Activated CD4-positive, alpha-beta T cell treated with anti-CD3 and anti-CD28 coated beads, Interleukin-2, Interleukin-4, amounts not matched to agents 100 ng/mL and 50 ng/mL, durations not matched to agents 16 hours and 8 hours (primary cell): ENCODE measurements around the gene CD46.

Experiments
- DNase-seq: peaks from one replicate; pipeline ENCODE4 v3.0.0-alpha.2; 2020; ENCODE audit warnings: low spot score

CD46 gene

DNA sequence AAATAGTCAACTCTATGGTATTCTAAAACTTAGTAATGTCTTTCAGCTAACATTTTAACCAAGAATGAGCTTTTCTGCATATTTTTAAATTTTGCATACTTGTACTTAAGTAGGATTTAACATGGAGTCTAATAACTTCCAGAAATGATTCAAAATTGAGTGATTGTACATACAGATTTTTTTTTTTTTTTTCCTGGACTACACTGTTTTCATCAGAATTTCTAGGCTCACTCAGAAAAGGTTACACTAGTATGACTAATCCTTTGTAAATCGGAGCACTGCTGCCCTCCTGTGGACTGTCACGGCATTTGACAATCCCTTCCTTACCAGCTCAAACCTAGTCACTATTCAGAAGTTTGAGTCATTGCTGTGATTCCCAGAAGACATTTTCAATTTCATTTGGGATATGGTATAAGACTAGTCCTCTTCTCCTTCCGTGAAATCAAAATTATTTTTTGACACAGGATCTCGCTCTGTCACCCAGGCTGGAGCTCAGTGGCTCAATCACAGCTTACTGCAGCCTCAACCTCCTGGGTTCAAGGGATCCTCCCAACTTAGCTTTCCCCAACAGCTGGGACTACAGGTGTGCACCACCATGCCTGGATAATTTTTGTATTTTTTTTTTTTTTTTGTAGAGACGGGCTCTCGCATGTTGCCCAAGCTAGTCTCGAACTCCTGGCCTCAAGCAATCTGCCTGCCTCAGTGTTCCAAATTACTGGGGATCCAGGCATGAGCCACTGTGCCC, 45.5 kb downstream of the CD46 start:
- DNase-seq: peak; percentile 80

DNA sequence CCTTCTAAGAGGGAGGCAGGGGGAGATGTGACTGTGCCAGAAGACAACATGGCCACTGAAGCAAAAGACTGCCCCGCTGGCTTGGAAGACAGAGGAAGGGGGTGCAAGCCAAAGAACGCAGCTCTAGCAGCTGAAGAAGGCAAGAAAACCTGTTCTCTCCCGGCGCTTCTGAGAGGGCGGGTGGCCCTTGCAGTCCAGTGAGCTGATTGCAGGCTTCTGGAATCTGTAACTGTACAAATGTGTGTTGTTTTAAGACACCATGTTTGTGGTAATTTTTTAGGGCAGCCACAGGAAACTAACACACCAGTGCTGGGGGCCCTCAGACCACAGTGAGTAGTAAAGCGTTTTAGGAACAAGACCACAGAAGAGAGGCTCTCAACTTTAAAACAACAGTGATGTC, 47.0 kb downstream of the CD46 start:
- DNase-seq: peak; percentile 24

DNA sequence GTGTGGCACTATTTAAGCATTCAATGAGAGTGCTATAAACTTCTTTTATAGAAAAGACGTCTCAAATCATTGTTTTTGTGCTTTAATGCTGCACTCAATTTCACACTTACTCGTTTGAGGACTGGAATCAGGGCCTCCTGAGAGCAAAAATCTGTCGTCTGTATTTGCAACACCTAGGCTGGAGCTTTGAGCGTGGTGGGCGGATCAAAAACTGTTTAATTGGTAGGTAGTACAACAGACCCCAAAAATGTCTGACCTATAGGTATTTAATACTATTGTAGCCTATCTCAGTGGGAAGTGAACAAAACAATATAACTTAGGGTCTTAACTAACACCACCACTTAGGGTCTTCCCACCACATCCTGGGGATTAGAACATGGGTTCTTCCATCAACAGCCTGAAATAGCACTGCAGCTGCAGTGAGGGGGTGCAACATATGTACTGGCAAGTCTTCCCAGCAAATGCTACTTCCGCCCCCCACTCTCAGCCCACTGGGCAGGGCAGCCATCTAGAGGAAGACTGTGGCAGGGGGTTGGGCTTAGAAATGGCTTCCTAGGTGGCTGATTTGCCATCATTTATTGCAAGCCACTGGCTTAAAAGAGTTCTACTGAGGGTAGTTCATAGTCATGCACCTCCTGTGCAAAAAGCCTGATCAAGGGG, 48.3 kb downstream of the CD46 start:
- no peak for DNase-seq

DNA sequence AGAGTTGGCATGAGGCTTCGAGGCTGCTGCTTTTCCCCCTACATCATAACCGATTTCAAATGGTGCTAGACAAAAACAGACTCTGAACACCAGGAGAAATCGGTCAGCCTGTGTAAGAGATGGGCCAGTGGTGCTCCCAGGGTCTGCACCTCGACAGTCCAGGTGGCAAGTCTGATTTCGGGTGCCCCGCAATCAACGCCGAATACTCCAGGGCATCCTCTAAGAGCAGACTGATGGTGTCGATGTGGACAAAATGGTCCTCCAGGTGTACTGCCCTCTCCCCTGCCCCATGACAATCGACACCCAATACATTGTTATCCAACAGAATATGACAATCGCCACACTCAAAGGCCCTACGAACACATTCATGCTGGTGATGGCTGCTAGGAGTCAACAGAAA, 50.0 kb downstream of the CD46 start:
- no peak for DNase-seq

DNA sequence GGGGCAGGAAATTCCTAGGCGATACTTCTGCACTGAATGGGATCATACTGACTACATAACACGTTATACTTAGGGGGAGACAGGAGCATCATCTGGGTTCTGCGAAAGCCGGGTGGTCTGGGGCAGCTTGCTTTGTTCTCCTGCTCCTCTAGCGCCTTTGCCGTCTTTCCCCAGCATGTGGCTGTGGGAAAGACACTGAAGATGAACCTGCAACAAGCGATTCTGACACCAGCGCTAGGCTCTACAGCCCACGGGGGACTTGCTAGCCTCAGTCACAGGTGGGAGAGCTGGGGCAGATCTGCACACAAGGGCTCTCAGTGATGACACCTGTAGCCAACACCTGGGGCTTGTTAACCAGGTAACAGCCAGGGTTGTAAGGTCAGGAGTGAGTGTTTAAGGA, 51.8 kb downstream of the CD46 start:
- no peak for DNase-seq

DNA sequence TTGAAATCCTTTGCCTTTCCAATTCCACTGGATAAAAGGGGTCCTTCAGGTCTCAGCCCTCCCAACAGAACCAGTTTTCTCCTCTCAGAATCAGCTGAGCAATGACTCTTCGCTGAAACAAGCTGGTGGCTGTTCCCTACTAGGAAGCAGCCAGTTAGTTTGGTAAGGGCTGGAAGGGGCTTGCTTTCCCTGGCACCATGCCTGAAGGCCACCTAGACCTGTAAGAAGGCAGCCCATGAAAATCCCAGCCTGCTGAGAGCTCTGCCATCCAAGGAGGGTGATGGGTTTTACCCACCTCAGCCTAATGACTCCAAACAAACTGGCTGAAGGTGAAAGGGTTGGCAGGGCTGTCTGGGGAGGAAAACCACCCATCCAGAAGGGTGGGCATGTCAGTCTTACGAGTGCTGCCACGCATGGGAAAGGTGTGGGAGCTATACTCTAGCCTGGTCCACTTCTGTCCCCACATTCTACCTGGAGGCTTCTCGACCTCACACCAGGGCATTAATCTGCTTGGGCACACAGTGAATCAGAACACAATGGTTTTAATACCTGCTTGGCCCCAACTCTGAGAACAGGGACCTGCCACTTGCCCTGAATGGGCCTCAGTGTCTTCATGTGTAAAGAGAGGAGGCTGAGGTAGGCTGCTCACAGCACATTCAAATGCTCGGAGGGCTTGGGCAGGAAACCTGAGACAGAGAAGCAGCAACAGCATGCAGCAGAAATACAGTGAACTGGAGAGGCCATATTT, 53.0 kb downstream of the CD46 start:
- no peak for DNase-seq

DNA sequence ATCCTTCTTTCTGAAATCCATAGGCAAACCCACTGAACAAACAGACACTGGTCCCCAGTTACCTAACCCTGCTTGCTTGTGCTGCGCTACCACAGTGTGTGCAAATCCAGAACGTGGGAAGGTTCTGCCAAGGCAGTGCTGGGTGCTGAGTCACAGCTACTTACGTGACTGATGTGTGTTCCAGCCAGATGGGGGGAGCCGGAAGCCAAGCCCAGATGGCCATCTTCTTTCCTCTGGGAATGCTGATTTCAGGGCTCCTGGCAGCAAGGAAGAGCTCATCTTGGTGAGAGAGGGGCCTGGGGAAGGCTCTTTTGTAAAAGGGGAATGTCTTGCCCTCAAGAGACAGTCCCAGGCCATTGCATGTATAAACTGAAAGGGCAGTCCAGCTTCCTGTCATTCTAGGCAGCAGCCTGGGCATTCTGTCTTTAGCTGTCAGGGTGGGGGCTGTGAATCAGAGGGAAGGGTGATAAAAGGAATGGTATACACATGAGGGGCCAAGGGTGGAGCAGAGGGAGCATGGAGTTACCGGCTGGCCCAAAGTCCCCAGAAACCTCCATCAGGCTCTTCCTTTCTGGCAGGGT, 54.1 kb downstream of the CD46 start:
- no peak for DNase-seq

DNA sequence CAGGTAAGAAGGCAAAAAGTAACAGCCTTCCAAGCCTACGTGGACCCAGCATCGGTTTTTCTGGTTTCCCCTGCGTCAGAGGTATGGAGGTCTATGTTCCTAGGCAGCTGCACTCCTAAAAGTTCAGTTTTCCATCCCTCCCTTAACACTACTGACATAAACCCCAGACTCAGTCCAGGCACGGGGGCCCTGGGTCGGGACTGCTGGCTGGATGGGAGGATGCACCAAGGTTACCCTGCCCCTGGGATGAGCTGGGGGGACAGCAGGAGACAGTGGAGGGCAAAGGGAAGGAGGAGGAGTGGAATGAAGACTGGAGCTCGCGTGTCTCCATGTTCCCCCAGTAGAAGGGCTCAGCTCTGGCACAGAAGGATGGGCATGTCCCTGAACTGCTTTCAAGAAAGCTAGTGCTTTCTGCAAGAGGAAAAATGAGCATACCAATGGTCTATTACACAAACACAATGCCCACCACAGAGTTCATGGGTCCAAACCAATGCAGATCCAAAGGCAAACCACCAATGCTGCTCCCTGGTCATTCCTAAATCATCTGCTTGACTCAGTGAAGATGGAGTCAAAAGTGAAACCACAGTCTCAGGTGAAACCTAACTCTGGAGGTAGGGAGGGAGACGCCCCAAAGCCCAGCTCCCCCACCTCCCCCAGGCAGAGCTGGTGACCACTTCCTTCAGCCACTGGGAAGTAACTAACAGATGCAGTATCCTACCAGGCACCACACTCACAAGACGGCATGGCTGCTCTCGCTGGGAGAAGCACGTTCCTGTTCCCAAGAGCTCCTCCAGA, 54.9 kb downstream of the CD46 start:
- no peak for DNase-seq

DNA sequence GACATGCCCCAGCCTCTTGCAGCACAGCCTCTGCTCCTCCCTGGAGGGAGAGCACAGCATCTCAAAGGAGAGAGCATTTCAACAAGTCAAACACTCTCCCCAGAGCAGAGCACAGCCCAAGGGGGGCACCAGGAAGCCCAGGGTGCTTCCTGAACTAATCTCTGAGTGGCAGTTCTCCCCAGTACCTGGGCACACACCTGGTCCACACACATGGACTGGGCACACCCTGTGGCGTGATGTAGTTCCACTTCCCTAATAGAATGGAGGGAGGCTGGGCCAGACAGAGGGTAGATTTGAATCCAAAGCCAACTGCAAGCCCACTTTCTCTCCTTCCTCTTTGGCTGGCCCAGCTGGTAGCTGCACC, 55.5 kb downstream of the CD46 start:
- no peak for DNase-seq

DNA sequence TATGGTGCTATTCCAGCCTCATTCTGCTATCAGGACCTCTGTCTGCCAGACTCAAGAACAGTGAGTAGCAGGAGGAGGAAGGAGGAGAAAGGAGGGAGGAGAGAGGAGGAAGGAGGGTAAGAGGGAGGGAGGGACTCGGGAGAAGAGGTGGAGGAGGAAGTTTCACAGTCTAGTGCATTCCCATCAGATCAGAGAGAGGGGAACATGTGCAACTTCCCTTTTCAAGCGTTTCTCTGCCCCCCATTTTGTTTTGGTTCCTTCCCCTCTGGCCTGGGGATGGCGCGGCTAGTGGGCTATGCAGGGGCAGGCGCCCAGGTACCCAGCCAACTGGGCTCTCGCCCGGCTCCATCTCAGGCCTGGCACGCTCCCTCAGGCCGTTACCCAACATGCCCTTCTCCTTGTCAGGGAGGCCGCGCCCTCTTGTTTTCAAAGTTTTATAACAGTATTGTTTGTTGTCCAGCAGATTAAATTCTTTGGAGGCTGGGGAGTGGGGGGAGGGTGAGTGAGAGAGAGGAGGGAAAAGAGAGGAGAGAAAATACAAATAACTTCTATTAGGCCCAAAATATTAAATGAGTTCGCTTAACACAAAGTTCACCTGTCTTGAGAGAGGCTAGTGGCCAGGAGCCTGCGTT, 56.0 kb downstream of the CD46 start:
- DNase-seq: no peak

DNA sequence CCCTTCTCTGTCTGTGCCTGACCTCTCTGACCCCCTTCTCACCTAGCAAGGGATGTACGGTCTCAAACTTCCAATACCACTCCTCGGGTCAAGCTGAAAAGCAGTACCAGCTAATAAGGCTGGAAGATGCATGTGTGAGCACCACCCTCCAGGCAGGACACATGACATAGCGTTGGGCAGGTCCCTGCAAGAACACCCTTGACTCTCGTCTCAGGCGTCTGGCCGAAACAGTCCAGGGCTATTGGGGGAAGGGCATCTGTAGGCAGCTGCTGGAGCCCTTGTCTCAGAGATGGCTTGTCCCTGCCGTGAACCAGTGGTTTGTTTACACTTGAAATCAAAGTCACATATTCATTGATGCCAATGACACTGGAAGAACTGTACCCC, 56.5 kb downstream of the CD46 start:
- no peak for DNase-seq

DNA sequence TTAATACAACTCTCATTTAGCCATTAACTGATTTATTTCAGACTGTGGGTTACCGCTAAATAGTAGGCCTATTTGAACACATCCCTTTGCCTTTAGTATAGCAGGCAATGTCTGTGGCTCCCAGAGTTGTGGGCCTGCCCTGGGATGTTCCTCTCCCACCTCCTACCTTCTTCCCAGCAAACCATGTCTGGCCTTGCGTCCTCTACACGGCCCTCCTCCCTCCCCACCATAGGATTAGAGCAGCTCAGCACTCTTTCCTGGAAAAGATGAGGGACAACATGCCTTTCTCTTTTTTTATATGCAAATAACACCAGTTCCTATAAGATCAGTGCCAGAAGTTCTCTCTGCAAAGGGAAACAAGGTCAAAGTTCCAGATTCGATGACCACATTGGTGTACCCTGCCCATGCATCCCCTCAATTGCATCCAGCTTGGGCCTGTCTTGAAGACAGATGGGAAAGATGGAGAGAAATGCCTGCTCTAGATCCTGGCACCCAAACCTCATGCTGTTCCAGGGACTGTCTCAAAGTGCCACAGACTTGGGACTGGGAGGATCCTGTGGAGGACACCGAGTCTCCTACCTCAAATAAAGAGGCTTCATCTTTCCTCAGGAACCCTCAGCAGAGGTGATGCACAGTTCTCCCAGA, 57.2 kb downstream of the CD46 start:
- no peak for DNase-seq

DNA sequence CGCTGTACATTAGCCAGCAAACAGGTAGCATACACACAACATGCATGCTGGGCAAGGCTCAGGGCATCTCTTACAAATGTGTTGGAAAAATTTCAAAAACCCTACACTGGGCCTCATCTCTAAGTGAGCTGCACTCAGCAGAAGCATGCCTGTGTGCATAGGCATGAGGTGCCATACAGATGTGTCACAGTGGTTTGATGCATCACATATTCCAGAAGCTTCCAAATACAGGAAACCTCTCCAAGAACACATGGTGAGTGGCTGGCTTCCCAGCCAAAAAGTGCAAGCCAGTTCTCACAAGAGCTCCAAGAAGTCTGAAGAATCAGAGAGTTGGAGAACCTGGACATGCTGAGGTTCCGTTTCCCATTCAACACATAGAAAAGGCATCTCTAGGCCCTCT, 58.3 kb downstream of the CD46 start:
- DNase-seq: no peak

DNA sequence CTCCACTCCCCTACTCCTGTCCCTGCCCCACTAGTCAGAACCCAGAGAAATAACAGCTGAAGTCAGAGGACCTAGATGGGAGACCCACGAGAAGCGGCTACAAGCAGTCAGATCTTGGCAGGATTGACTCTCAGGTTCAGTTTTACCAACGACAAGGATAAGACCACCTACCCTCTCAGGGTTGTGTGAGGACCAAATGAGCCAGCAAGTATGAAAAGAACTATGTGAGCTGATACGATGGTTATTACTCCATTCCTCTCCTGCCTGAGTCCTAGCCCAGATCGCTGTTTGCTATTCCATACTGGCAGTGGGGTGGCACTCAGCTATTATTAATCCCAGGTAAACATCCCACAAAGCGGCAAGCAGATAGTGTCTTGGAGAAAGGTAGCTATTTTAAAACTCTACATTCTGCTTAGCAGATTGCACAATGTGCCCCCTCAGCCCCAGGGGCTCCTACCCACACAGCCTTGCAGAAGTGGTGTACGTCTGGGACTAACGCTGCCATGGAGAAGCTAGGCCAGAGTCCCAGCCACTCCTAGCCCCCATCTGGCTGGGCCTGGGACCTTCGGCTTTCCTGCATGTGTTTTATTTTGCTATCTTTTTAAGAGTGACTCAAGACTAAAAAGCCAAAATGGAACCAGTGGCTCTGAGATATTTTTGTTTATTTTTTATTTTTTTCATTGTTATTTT, 58.9 kb downstream of the CD46 start:
- no peak for DNase-seq

DNA sequence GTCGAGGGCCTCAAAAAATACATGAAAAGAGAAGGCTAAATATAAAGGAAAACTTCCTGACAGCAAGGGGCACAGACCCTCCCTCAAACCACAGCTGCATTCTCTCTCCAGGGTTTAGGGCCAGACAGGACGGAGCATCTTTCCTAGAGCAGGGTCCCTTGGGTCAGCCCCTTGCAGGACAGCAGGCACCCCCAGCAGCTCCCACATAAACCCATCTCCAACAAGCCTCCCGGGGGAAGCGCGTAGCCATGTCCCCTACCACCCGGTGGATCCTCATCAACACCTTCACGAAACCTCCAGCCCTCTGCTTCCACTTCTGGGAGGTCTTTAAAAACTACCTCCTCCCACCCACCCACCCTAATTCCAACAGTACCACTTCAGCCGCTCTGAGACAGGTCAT, 59.5 kb downstream of the CD46 start:
- DNase-seq: no peak

DNA sequence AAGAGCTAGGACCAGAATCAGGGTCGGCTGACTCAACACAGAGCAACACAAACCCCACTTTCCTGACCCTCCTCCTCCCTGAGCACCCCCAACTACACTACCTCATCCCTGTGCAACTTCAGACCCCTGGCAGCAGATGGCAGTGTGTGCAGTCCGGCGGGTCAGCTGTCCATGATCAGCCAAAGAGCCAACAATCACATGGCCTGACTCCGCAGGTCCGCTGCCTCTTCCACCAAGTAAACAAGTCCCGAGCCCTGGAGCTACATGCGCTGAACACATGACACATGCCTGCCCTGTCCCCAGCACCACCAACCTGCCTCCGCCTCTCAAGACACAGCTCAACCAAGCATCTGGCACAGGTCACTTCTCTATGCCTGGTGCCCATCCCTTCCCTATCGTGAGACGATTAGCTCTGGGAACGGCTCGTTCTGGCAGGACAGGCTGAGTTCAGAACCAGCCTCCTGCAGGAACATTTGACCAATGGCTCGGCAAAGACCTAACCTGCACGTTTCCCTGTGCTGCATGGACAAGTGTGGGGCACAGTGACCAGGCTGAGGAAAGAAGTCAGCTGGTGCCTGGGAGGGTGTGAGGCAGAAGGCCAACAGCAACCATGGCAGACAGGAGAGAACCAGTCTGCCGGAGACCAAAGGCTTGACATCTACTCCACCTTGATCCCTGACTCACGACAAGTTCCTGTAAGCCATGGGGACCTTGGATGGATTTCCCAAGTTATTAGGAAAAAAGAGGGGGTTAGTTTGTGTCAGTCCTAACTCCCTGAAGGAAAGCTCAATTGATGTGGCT, 60.3 kb downstream of the CD46 start:
- DNase-seq: no peak

DNA sequence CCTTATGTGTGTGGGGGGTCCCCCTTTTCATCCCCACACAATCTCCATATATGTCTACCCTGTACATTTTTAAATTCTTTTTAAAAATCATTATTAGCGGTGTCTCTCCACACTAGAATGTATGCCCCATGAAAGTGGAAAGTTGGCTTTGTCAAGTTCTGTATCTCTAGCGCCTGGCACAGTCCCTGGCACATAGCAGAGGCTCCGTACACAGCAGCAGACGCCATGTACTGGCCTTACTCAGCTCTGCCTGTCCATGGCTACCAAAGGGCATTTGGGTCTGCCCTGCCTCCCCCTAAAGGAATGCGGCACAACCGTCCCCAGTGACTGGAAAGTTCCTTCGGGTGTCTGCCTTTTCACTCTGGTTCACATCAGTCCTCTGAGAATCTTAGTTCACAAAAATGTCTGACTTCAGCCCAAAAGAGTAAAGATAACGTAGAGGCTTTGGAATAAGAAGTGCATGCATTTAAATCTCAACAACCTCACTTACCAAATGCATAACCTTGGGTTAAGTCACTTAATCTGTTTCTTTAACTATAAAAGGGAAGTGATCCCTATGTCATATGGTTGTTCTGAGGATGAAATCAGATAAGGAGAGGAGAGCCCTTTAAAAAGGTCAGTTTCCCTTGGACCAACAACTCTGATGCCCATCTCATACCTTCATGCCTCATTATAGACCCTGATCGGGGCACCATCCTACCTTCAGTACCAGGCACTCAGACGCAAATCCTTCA, 61.1 kb downstream of the CD46 start:
- no peak for DNase-seq

DNA sequence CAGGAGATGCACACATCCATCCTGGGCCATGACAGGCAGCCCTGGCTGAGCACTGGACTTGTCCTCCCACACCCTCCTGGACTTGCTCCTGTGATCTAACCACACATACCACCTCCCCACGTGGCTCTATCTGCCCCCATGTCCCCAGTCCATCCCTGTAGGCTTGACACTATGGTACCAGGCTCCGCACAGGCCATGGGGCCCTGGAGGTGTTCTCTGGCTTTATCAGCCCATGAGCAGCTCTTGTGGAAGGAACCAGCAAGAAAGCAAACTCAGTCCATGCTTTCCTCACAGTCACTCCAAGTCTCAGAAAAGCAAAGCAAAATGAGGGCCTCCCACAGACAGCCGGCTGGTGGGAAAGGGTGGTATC, 61.6 kb downstream of the CD46 start:
- DNase-seq: no peak

DNA sequence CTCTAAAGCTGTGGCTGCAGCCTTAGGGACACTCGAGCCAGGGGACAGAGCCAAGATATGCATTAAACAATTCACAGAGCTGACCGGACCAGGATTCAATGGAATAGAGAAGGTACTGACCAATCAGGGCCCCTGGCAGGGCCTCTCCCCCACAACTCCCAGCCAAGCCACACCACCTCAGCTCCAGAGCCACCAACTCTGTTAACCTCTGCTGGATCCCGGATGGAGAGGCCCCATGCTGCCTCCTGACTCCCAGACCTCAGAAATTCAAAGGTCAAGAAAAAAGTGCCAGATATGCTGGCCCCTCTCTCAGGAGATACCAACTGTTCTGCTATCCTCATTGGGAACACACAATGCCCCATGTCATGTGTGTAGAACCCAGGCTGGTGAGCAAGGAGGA, 62.1 kb downstream of the CD46 start:
- no peak for DNase-seq
